Measurements from ENCODE around the gene SEC22C.

GRCh38 chr3:42529468-42529867 is 52.3 kb downstream of the SEC22C start:
- TF ChIP-seq POLR2AphosphoS5 (IDR thresholded peaks at IDR 0.05) = no peak
- TF ChIP-seq, protein P1, sequence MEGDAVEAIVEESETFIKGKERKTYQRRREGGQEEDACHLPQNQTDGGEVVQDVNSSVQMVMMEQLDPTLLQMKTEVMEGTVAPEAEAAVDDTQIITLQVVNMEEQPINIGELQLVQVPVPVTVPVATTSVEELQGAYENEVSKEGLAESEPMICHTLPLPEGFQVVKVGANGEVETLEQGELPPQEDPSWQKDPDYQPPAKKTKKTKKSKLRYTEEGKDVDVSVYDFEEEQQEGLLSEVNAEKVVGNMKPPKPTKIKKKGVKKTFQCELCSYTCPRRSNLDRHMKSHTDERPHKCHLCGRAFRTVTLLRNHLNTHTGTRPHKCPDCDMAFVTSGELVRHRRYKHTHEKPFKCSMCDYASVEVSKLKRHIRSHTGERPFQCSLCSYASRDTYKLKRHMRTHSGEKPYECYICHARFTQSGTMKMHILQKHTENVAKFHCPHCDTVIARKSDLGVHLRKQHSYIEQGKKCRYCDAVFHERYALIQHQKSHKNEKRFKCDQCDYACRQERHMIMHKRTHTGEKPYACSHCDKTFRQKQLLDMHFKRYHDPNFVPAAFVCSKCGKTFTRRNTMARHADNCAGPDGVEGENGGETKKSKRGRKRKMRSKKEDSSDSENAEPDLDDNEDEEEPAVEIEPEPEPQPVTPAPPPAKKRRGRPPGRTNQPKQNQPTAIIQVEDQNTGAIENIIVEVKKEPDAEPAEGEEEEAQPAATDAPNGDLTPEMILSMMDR (IDR thresholded peaks at IDR 0.05) = no peak

Measured in esophagus muscularis mucosa (tissue), 3 donors.